Smooth muscle cell (in vitro differentiated cells): Measurements from ENCODE around the gene USP6NL. TPM values are rescaled to one million over a fixed set of nuclear protein-coding genes. Genes with fewer than 3 reads are reported as not detected.
A peak's percentile ranks its signal among the peaks of the same experiment; 100 is the strongest.

Experiments
- DNase-seq: peaks from one replicate; lab custom pipeline; 2025; ENCODE audit not compliant: unreplicated experiment; lab: John Stamatoyannopoulos, UW
- H2AFZ ChIP-seq: fragments of 200-600 bp; sonication (generic); 2 replicates; pipeline ENCODE4 v1.6.0; 2016; ENCODE audit warnings: antibody characterized with exemption, low read depth, mild to moderate bottlenecking
- H3F3A ChIP-seq: fragments of 200-600 bp; sonication (generic); 2 replicates; pipeline ENCODE4 v1.6.0; 2017; ENCODE audit warnings: antibody characterized with exemption, low read depth
- H3K27ac ChIP-seq: fragments of 200-600 bp; sonication (generic); 2 replicates; pipeline ENCODE4 v1.5.1; 2016; ENCODE audit warnings: low read depth, mild to moderate bottlenecking
- H3K27me3 ChIP-seq: fragments of 200-600 bp; sonication (generic); 2 replicates; pipeline ENCODE4 v1.6.1; 2016; ENCODE audit warnings: low read depth, mild to moderate bottlenecking
- H3K36me3 ChIP-seq: fragments of 200-600 bp; sonication (generic); 2 replicates; pipeline ENCODE4 v1.5.1; 2016; ENCODE audit warnings: low read depth
- H3K4me1 ChIP-seq: fragments of 200-600 bp; sonication (generic); 2 replicates; pipeline ENCODE4 v1.5.1; 2016; ENCODE audit warnings: low read depth
- H3K4me2 ChIP-seq: fragments of 200-600 bp; sonication (generic); 2 replicates; pipeline ENCODE4 v1.6.0; 2016; ENCODE audit warnings: mild to moderate bottlenecking
- H3K4me3 ChIP-seq: fragments of 200-600 bp; sonication (generic); 2 replicates; pipeline ENCODE4 v1.5.1; 2016; ENCODE audit warnings: mild to moderate bottlenecking
- H3K79me2 ChIP-seq: fragments of 200-600 bp; sonication (generic); 2 replicates; pipeline ENCODE4 v1.6.0; 2016; ENCODE audit warnings: low read depth, mild to moderate bottlenecking
- H3K9ac ChIP-seq: fragments of 200-600 bp; sonication (generic); 2 replicates; pipeline ENCODE4 v1.6.0; 2016; ENCODE audit warnings: low read depth
- H3K9me3 ChIP-seq: fragments of 200-600 bp; sonication (generic); replicated peaks from 2 replicates; pipeline ENCODE4 v1.5.1; 2016; ENCODE audit warnings: low read depth
- H4K20me1 ChIP-seq: fragments of 200-600 bp; sonication (generic); 2 replicates; pipeline ENCODE4 v1.6.0; 2016; ENCODE audit warnings: low read depth
- WGBS: methylation state at CpG from one replicate; pipeline ENCODE4 v1.1.7; 2016; ENCODE audit warnings: low lambda C conversion rate; 5-methylcytosine and 5-hydroxymethylcytosine counted together
- polyA plus RNA-seq: library from polyadenylated mRNA; unstranded; fragments of >200 nt; fragmentation: Nextera tagmentation; extraction: Ambion mirVana; gene quantifications from 2 replicates; pipeline ENCODE4 v1.2.1, GENCODE V29; 2016
- total RNA-seq: library from RNA; depleted of rRNA; stranded (reverse); fragments of >200 nt; gene quantifications from 2 replicates; pipeline ENCODE4 v1.2.3, GENCODE V29; 2014
- TF ChIP-seq, protein P1 (sequence below): fragments of 200-600 bp; sonication (generic); IDR thresholded peaks from 2 replicates; pipeline ENCODE4 v1.5.1; 2017; ENCODE audit warnings: borderline replicate concordance, mild to moderate bottlenecking, antibody characterized with exemption; ENCODE audit not compliant: insufficient read depth, poor library complexity, severe bottlenecking

USP6NL gene
- total and polyA plus RNA-seq, 2 experiments from 2014 or later = 12.0 to 32.8 TPM

DNA sequence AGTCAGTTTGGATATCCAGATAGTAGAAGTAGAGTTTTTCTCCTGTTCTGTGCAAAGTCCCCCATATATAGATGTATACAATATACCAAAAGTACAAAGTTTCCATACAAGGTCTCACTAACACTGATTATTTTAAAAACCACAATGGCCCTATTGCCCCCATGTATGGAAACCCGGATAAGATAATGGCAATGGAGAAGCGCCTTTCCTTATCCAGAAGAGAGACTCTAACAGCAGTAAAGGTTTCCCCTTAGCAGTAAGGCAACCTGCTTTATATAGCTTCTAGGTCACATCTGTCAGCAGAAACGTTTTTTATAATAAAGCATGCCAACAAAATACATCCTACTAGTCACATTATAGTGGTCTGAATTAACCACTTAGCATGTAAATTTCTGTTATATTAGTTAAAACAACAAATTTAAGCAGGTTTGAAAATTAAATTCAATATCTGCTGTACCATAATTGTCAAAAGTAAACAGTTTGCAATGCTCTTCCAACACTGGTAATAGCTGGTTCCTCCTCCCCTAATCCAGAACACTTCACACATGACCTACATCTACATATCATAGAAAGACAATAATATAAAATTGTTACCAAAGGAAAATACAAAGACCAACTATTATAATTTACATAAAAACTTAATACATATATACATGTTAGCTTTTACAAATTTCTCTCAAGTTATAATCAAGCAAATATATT is 22.4 kb downstream of the USP6NL start:
- WGBS = 63% methylated on average over 3 of the region's 3 CpGs

DNA sequence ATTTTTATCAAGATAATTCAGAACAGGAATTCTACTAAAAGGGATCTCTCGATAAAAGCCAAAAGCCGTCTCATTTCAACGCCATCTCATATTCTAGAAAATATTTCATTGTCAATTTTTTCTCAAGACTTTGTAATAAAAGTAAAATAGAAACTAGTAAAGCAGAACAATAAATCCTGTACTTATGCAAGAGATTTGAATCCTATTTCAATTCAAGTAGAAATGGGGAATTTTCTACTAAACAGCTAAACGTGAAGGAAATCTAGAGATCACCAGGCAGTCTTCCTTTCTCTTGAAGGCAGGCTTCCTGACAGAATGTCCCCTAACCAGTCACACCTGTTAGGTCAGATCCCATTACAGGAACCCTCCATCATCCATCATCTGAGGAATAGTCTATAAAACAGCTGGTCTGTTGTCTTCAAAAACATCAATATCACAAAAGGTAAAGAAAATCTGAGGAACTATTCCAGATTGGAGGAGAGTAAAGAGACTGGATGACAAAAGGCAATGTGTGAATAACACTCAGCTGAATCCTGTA is 23.7 kb downstream of the USP6NL start:
- H3K27me3 ChIP-seq = no peaks in the 10 kb centered on the region
- H2AFZ ChIP-seq = no peak overlapping the region
- H3K9ac ChIP-seq = no peak overlapping the region
- TF ChIP-seq, protein P1, sequence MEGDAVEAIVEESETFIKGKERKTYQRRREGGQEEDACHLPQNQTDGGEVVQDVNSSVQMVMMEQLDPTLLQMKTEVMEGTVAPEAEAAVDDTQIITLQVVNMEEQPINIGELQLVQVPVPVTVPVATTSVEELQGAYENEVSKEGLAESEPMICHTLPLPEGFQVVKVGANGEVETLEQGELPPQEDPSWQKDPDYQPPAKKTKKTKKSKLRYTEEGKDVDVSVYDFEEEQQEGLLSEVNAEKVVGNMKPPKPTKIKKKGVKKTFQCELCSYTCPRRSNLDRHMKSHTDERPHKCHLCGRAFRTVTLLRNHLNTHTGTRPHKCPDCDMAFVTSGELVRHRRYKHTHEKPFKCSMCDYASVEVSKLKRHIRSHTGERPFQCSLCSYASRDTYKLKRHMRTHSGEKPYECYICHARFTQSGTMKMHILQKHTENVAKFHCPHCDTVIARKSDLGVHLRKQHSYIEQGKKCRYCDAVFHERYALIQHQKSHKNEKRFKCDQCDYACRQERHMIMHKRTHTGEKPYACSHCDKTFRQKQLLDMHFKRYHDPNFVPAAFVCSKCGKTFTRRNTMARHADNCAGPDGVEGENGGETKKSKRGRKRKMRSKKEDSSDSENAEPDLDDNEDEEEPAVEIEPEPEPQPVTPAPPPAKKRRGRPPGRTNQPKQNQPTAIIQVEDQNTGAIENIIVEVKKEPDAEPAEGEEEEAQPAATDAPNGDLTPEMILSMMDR = no peak
- H3K4me3 ChIP-seq = peak overlapping the region; percentile 16
- H3K36me3 ChIP-seq = no peaks in the 10 kb centered on the region
- H3K4me2 ChIP-seq = peak overlapping the region; percentile 42
- no peak for DNase-seq
- peaks cover 57% of the 10 kb centered on the region for H4K20me1 ChIP-seq
- no peaks in the 10 kb centered on the region for H3K9me3 ChIP-seq
- WGBS = 86% methylated on average over 4 of the region's 4 CpGs
- H3F3A ChIP-seq = peaks cover 3% of the 10 kb centered on the region
- peaks cover 7% of the 10 kb centered on the region for H3K4me1 ChIP-seq
- H3K79me2 ChIP-seq = peaks cover 91% of the 10 kb centered on the region
- peak overlapping the region; percentile 54 for H3K27ac ChIP-seq

More for the DNA sequence above, 22.4 kb downstream of the USP6NL start:
- peaks cover 3% of the 10 kb centered on the region for H3F3A ChIP-seq
- H3K36me3 ChIP-seq = no peaks in the 10 kb centered on the region
- H3K4me1 ChIP-seq = peaks cover 7% of the 10 kb centered on the region
- H4K20me1 ChIP-seq = peaks cover 61% of the 10 kb centered on the region
- no peak for DNase-seq
- H3K4me2 ChIP-seq = no peak overlapping the region
- no peak overlapping the region for H2AFZ ChIP-seq
- H3K4me3 ChIP-seq = no peak overlapping the region
- TF ChIP-seq, protein P1 = no peak
- peaks cover 92% of the 10 kb centered on the region for H3K79me2 ChIP-seq
- H3K9ac ChIP-seq = no peak overlapping the region
- peak overlapping the region; percentile 54 for H3K27ac ChIP-seq
- no peaks in the 10 kb centered on the region for H3K27me3 ChIP-seq
- H3K9me3 ChIP-seq = no peaks in the 10 kb centered on the region

DNA sequence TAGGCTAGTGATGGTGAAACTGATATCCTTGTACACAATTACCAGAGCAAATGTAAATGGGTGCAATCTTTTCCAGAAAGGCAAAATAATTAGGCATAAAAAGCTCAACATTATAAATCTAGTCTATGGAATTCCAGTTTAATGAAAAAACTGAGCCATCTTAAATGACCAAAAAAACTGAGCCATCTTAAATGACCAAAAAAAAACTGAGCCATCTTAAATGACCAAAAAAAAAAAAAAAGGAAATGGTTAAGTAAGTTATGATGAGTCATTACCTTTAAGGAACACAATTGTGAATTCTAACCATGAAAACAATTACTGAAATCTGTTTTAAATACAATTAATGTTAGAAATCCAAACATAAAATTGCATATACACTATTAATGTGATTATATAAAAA is 25.3 kb downstream of the USP6NL start:
- TF ChIP-seq, protein P1 = no peak
- Histone ChIP-seq H3K79me2 (peaks cover 89% of the 10 kb centered on the region), H3K4me3 (no peak overlapping the region), H3K36me3 (no peaks in the 10 kb centered on the region), H3K27ac (peak overlapping the region; percentile 54), H3F3A (peaks cover 3% of the 10 kb centered on the region), H2AFZ (no peak overlapping the region), H3K4me1 (peaks cover 2% of the 10 kb centered on the region), H3K4me2 (no peak overlapping the region), H3K9ac (no peak overlapping the region), H3K27me3 (no peaks in the 10 kb centered on the region), H3K9me3 (no peaks in the 10 kb centered on the region), H4K20me1 (peaks cover 57% of the 10 kb centered on the region)
- DNase-seq = no peak

DNA sequence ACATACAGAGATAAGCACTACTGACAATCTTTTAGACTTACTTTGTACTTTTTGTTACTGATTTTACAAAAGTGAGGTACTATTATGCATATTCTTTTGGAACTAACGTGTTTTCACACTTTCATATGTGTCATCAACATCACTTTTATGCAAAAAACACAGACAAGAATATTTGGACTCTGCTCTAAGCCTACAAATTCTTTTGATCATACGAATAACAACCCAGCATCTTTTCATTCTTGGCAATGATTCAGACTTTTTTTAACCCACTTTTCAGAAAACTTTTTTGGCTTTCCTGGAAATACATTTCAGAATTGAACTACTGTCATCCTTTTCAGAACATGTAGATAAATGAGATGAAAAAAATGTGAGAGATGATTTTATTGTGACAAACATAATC is 30.2 kb downstream of the USP6NL start:
- Histone ChIP-seq H2AFZ (no peak overlapping the region), H3K79me2 (peaks cover 95% of the 10 kb centered on the region), H3K27ac (no peak overlapping the region), H4K20me1 (peaks cover 65% of the 10 kb centered on the region), H3K27me3 (no peaks in the 10 kb centered on the region), H3K4me1 (no peaks in the 10 kb centered on the region), H3K36me3 (no peaks in the 10 kb centered on the region), H3K9ac (no peak overlapping the region), H3K4me2 (no peak overlapping the region), H3K4me3 (no peak overlapping the region), H3F3A (no peaks in the 10 kb centered on the region), H3K9me3 (no peaks in the 10 kb centered on the region)
- TF ChIP-seq, protein P1 = no peak
- 83% methylated on average over 2 of the region's 2 CpGs for WGBS
- no peak for DNase-seq
